VCaP (cell line): Measurements from ENCODE around the gene MS4A12.

ENCODE experiments used
- H3K27ac ChIP-seq: fragments of 450-650 bp; 2 replicates; pipeline ENCODE4 v1.5.1; 2017
- CTCF ChIP-seq: fragments of 450-650 bp; conservative IDR thresholded peaks from 2 replicates; pipeline ENCODE4 v1.5.1; 2017; ENCODE audit warnings: mild to moderate bottlenecking, moderate library complexity

MS4A12 gene

GRCh38 chr11:60468829-60469228, 23.7 kb upstream of the MS4A12 start:
- H3K27ac ChIP-seq = no peak overlapping the region
- no peak for TF ChIP-seq CTCF

- no peak overlapping the region for H3K27ac ChIP-seq
- TF ChIP-seq CTCF = peak; percentile 43
These were observed 22.9 kb upstream of the MS4A12 start for GRCh38 chr11:60469723-60470122.

GRCh38 chr11:60477035-60477445, 15.5 kb upstream of the MS4A12 start:
- no peak for TF ChIP-seq CTCF
- H3K27ac ChIP-seq = no peak overlapping the region

GRCh38 chr11:60482361-60482760, 10.2 kb upstream of the MS4A12 start:
- TF ChIP-seq CTCF = no peak
- no peak overlapping the region for H3K27ac ChIP-seq

GRCh38 chr11:60485987-60486386, 6.6 kb upstream of the MS4A12 start:
- no peak overlapping the region for H3K27ac ChIP-seq

GRCh38 chr11:60493454-60493853, 876 bp downstream of the MS4A12 start:
- no peak overlapping the region for H3K27ac ChIP-seq
- no peak for TF ChIP-seq CTCF

More at GRCh38 chr11:60485987-60486386, 6.6 kb upstream of the MS4A12 start:
- TF ChIP-seq CTCF = peak; percentile 90

- TF ChIP-seq CTCF = no peak
- H3K27ac ChIP-seq = no peak overlapping the region
These were observed 5.8 kb downstream of the MS4A12 start for GRCh38 chr11:60498399-60498798.

GRCh38 chr11:60498853-60499252, 6.3 kb downstream of the MS4A12 start:
- no peak for TF ChIP-seq CTCF
- no peak overlapping the region for H3K27ac ChIP-seq
